ENCODE measurements around the gene CASQ2. TPM values are rescaled to one million over a fixed set of nuclear protein-coding genes. Genes with fewer than 3 reads are reported as not detected.

Gene CASQ2
- total and polyA plus RNA-seq, 10 of the 15 experiments (the other 5 are each of a cell fraction or from before 2014, with no cell fraction given) = not detected

GRCh38 chr1:115810609-115811008 is 42.1 kb upstream of the CASQ2 start:
- Histone ChIP-seq H3K4me3 (no peak overlapping the region), H3K27ac (ENCODE audit: control insufficient read depth, insufficient read depth) (no peak overlapping the region), H3K27me3 (replicated peaks in 1 of 2; ENCODE audit: control insufficient read depth in 2 of 2, insufficient read depth in 2 of 2, low read length in 1 of 2) (no peaks in the 10 kb centered on the region; a peak in 2 of 4 replicates), H3K4me2 (ENCODE audit: control insufficient read depth, insufficient read depth) (no peak overlapping the region), H3K9ac (ENCODE audit: control insufficient read depth, insufficient read depth, low read length) (no peak overlapping the region), H3K79me2 (ENCODE audit: control insufficient read depth, insufficient read depth, low read length) (no peaks in the 10 kb centered on the region), H3K9me3 (replicated peaks; ENCODE audit: control insufficient read depth, insufficient read depth, low read length) (no peaks in the 10 kb centered on the region), H3K4me1 (ENCODE audit: control insufficient read depth, insufficient read depth, low read length) (no peaks in the 10 kb centered on the region), H4K20me1 (ENCODE audit: control insufficient read depth, insufficient read depth) (no peaks in the 10 kb centered on the region), H2AFZ (ENCODE audit: control insufficient read depth, low read depth, low read length) (no peak overlapping the region), H3K36me3 (ENCODE audit: control insufficient read depth in 2 of 2, insufficient read depth in 2 of 2, low read length in 1 of 2) (no peaks in the 10 kb centered on the region)
- CTCF ChIA-PET = interaction anchor here (0.6 to 11.4 kb wide), 5 partner anchors 11 to 210 kb away, joined by 4 to 132 read pairs (median 7); no protein-coding TSS in a partner anchor
- POLR2A ChIA-PET = no interaction called here
- SMC1A ChIA-PET (ENCODE audit: uncharacterized antibody, unreplicated experiment) = interaction anchor here (1.0 to 2.6 kb wide), 6 partner anchors 8 to 210 kb away, joined by 3 to 9 read pairs (median 4); no protein-coding TSS in a partner anchor
- 16% methylated on average over 2 of the region's 2 CpGs for WGBS (ENCODE audit: insufficient coverage, insufficient replicate concordance, low lambda C conversion rate, missing lambda C conversion rate)
- no peak for ATAC-seq
- DNase-seq (ENCODE audit: low read depth, low spot score) = no peak
- BruUV-seq (replicated peaks) = no TSS peak
- intact Hi-C loops (cut with micrococcal nuclease; ENCODE audit: unreplicated experiment) = no loop called here
- FAIRE-seq = no peak
- TF ChIP-seq RUNX3 (IDR thresholded peaks at IDR 0.05; ENCODE audit: low read length) (no peak), RAD51 (IDR thresholded peaks at IDR 0.05) (no peak), MEF2A (IDR thresholded peaks at IDR 0.05; ENCODE audit: insufficient read depth, low read depth, low read length) (no peak), POLR2A (IDR thresholded peaks at IDR 0.05; ENCODE audit: low read depth, low read length) (no peak), TARDBP (IDR thresholded peaks at IDR 0.05; ENCODE audit: borderline replicate concordance) (no peak), FOXM1 (IDR thresholded peaks at IDR 0.05; ENCODE audit: low read depth, low read length) (no peak), RCOR1 (conservative IDR thresholded peaks at IDR 0.05; ENCODE audit: low read depth, low read length) (no peak), PRDM15 (CRISPR knock-in tag; IDR thresholded peaks at IDR 0.05) (no peak), ZSCAN29 (IDR thresholded peaks at IDR 0.05) (no peak), POU2F2 (IDR thresholded peaks at IDR 0.05; ENCODE audit: borderline replicate concordance, low read depth, low read length) (no peak), STAT3 (IDR thresholded peaks at IDR 0.05; ENCODE audit: low read depth, low read length) (no peak), NFYB (IDR thresholded peaks at IDR 0.05; ENCODE audit: insufficient read depth, low read depth, low read length) (no peak), ZNF217 (IDR thresholded peaks at IDR 0.05) (no peak), SMAD5 (IDR thresholded peaks at IDR 0.05; ENCODE audit: low read depth) (no peak), TCF12 (IDR thresholded peaks at IDR 0.05; ENCODE audit: low read depth, low read length) (no peak), NFYA (IDR thresholded peaks at IDR 0.05; ENCODE audit: borderline replicate concordance, low read depth, low read length) (no peak), TCF3 (IDR thresholded peaks at IDR 0.05; ENCODE audit: borderline replicate concordance, insufficient read depth, low read depth, low read length) (no peak), SKIL (IDR thresholded peaks at IDR 0.05; ENCODE audit: low read depth, poor library complexity, severe bottlenecking) (no peak), RFX5 (IDR thresholded peaks at IDR 0.05; ENCODE audit: low read depth, low read length) (no peak), ZNF622 (IDR thresholded peaks at IDR 0.05) (no peak)
- in situ Hi-C loops (cut with MboI) = no loop called here
- RAD21 ChIA-PET (ENCODE audit: unreplicated experiment) = interaction anchor here (1.0 to 3.1 kb wide), 2 partner anchors 171 to 210 kb away, joined by 5 to 13 read pairs; no protein-coding TSS in a partner anchor
